IMR-90 (cell line): ENCODE results near the gene IYD.

Experiments used
- CHD1 ChIP-seq: IDR thresholded peaks from 2 replicates; pipeline ENCODE4 v1.6.1; 2012; ENCODE audit warnings: low read depth, low read length, improper control_type of control experiment
- CTCF ChIP-seq: conservative IDR thresholded peaks from 2 replicates; pipeline ENCODE4 v1.5.1; 2012; ENCODE audit warnings: mild to moderate bottlenecking, low read depth, low read length, improper control_type of control experiment
- ELK1 ChIP-seq: fragments of 150-350 bp; IDR thresholded peaks from 2 replicates; pipeline ENCODE4 v1.6.1; 2016; ENCODE audit warnings: low read depth, mild to moderate bottlenecking, low read length, moderate library complexity, borderline replicate concordance
- FOS ChIP-seq: fragments of 150-350 bp; IDR thresholded peaks from 2 replicates; pipeline ENCODE4 v1.6.1; 2016; ENCODE audit warnings: low read depth, low read length
- MAZ ChIP-seq: IDR thresholded peaks from 2 replicates; pipeline ENCODE4 v1.6.1; 2012; ENCODE audit warnings: low read depth, mild to moderate bottlenecking, low read length, improper control_type of control experiment, moderate library complexity, borderline replicate concordance
- MXI1 ChIP-seq: IDR thresholded peaks from 2 replicates; pipeline ENCODE4 v1.6.1; 2012; ENCODE audit warnings: low read depth, mild to moderate bottlenecking, low read length, moderate library complexity, borderline replicate concordance
- POLR2A ChIP-seq: IDR thresholded peaks from 2 replicates; pipeline ENCODE4 v1.6.1; 2012; ENCODE audit warnings: mild to moderate bottlenecking, low read depth, low read length
- RAD21 ChIP-seq: IDR thresholded peaks from 2 replicates; pipeline ENCODE4 v1.6.1; 2012; ENCODE audit warnings: low read length, improper control_type of control experiment
- RFX5 ChIP-seq: IDR thresholded peaks from 2 replicates; pipeline ENCODE4 v1.8.0; 2012; ENCODE audit warnings: low read depth, mild to moderate bottlenecking, low read length, moderate library complexity
- SMC3 ChIP-seq: fragments of 150-350 bp; IDR thresholded peaks from 2 replicates; pipeline ENCODE4 v1.6.1; 2016; ENCODE audit warnings: low read depth, mild to moderate bottlenecking, antibody characterized with exemption, low read length, moderate library complexity

- TF ChIP-seq MAZ = no peak
- TF ChIP-seq CTCF = no peak
- no peak for TF ChIP-seq POLR2A
- TF ChIP-seq RAD21 = no peak
- TF ChIP-seq SMC3 = no peak
- TF ChIP-seq FOS = no peak
- TF ChIP-seq RFX5 = no peak
- TF ChIP-seq ELK1 = no peak
- TF ChIP-seq CHD1 = no peak
- TF ChIP-seq MXI1 = no peak
Measured at GRCh38 chr6:150403458-150404246, 34.8 kb downstream of the IYD start.
